Left cardiac atrium (tissue), 4 donors: ENCODE data around the gene ARID1B. TPM values are rescaled to one million over a fixed set of nuclear protein-coding genes. Genes with fewer than 3 reads are reported as not detected.

ENCODE experiments used
- ATAC-seq, 2 donors: fragments of 200-7000 bp; cut with Tn5 transposase; one replicate each; pipeline ENCODE4 v1.9.1; 2020; ENCODE audit warnings: mild to moderate bottlenecking in 2 of 2, moderate library complexity in 2 of 2
- DNase-seq: peaks from one replicate; pipeline ENCODE4 v3.0.0-alpha.2; 2020
- intact Hi-C, 2 donors: fragments of 100-400 bp; cut with DNase I; formaldehyde crosslinking; loops; one replicate each; pipeline versions ENCODE4 v1.14.1 to v1.15.1; 2022 to 2023
- total RNA-seq, 2 donors: library from RNA; stranded (reverse); fragmentation: NEBNext Ultra II Directional; extraction: Animal tissue kit (Norgen Biotek cat#: 25700); gene quantifications; one replicate each; pipeline ENCODE4 v1.2.1, GENCODE V29; 2021
- donor health status: DM: no; HTN: yes; CAD: no.
- donor health status: DM: no; HTN: yes; CAD: no; lungs with severe emphysema.
- donor health status: DM: yes; HTN: yes; CAD: no.
- donor health status: Dilated cardiomyopathy.

ARID1B gene
- total RNA-seq, 2 donors from 2014 or later = 45.4 to 48.0 TPM

- DNase-seq = no peak
- intact Hi-C loops = loop anchor here in 1 of 2 donors (10.0 kb wide), 1 partner anchor 454 kb away; no protein-coding TSS in a partner anchor
- no peak for ATAC-seq
Observed at GRCh38 chr6:157019115-157019641, 242.0 kb downstream of the ARID1B start.

- intact Hi-C loops = loop anchor here (5.0 to 10.0 kb wide), 3 partner anchors 242 to 455 kb away; partner anchors contain the start of gene ARID1B (in 2 of the 2)
- DNase-seq = no peak
Observed at GRCh38 chr6:157019733-157020132, 242.6 kb downstream of the ARID1B start.

GRCh38 chr6:157020398-157020797, 243.2 kb downstream of the ARID1B start:
- intact Hi-C loops = loop anchor here (5.0 to 10.0 kb wide), 2 partner anchors 243 to 246 kb away; partner anchors contain the start of gene ARID1B (in 2 of the 2)

More at GRCh38 chr6:157019733-157020132, 242.6 kb downstream of the ARID1B start:
- ATAC-seq = no peak

GRCh38 chr6:157020881-157021343, 243.7 kb downstream of the ARID1B start:
- ATAC-seq = peak; percentile 28 to 55
- peak; percentile 66 for DNase-seq
- intact Hi-C loops = loop anchor here (5.0 to 10.0 kb wide), 2 partner anchors 244 to 246 kb away; partner anchors contain the start of gene ARID1B (in 2 of the 2)

More at GRCh38 chr6:157020398-157020797, 243.2 kb downstream of the ARID1B start:
- DNase-seq = no peak
- ATAC-seq = no peak

- peak; percentile 91 for DNase-seq
- peak; percentile 93 to 95 for ATAC-seq
- intact Hi-C loops = loop anchor here (5.0 to 10.0 kb wide), 2 partner anchors 244 to 247 kb away; partner anchors contain the start of gene ARID1B (in 2 of the 2)
Observed at GRCh38 chr6:157021344-157021992, 244.3 kb downstream of the ARID1B start.

- ATAC-seq = peak; percentile 93 to 95
- intact Hi-C loops = loop anchor here (5.0 to 10.0 kb wide), 2 partner anchors 245 to 247 kb away; partner anchors contain the start of gene ARID1B (in 2 of the 2)
- DNase-seq = peak; percentile 91
Observed at GRCh38 chr6:157021993-157022740, 245.0 kb downstream of the ARID1B start.

- intact Hi-C loops = loop anchor here (5.0 to 10.0 kb wide), 2 partner anchors 247 to 249 kb away; partner anchors contain the start of gene ARID1B (in 2 of the 2)
- ATAC-seq = no peak
- DNase-seq = no peak
Observed at GRCh38 chr6:157023958-157024357, 246.8 kb downstream of the ARID1B start.

GRCh38 chr6:157024745-157025144, 247.6 kb downstream of the ARID1B start:
- intact Hi-C loops = loop anchor here (5.0 to 10.0 kb wide), 2 partner anchors 247 to 250 kb away; partner anchors contain the start of gene ARID1B (in 2 of the 2)
- ATAC-seq (no peak), DNase-seq (no peak)

GRCh38 chr6:157025437-157025836, 248.3 kb downstream of the ARID1B start:
- ATAC-seq (no peak), DNase-seq (no peak)
- intact Hi-C loops = loop anchor here in 1 of 2 donors (10.0 kb wide), 1 partner anchor 251 kb away; the partner anchor contains the start of gene ARID1B

GRCh38 chr6:157029980-157030690, 253.0 kb downstream of the ARID1B start:
- ATAC-seq (no peak), DNase-seq (no peak)
- intact Hi-C loops = loop anchor here (10.0 kb wide), 3 partner anchors 155 to 255 kb away; partner anchors contain the start of gene ARID1B (in 1 of the 2)

GRCh38 chr6:157030755-157031154, 253.6 kb downstream of the ARID1B start:
- intact Hi-C loops = loop anchor here (10.0 kb wide), 2 partner anchors 154 to 244 kb away; no protein-coding TSS in a partner anchor
- ATAC-seq = no peak
- no peak for DNase-seq

- ATAC-seq = no peak
- intact Hi-C loops = loop anchor here (10.0 kb wide), 2 partner anchors 152 to 242 kb away; no protein-coding TSS in a partner anchor
- no peak for DNase-seq
Observed at GRCh38 chr6:157032923-157033322, 255.7 kb downstream of the ARID1B start.

- ATAC-seq = no peak
- no peak for DNase-seq
- intact Hi-C loops = loop anchor here (10.0 kb wide), 2 partner anchors 151 to 241 kb away; no protein-coding TSS in a partner anchor
Observed at GRCh38 chr6:157033428-157034140, 256.4 kb downstream of the ARID1B start.

- intact Hi-C loops = loop anchor here (1.0 to 10.0 kb wide), 3 partner anchors 150 to 240 kb away; no protein-coding TSS in a partner anchor
- ATAC-seq = peak; percentile 45 to 46
- no peak for DNase-seq
Observed at GRCh38 chr6:157034436-157035230, 257.5 kb downstream of the ARID1B start.

GRCh38 chr6:157035546-157035945, 258.4 kb downstream of the ARID1B start:
- intact Hi-C loops = loop anchor here (1.0 to 10.0 kb wide), 3 partner anchors 149 to 239 kb away; no protein-coding TSS in a partner anchor
- DNase-seq (no peak), ATAC-seq (no peak)

- intact Hi-C loops = loop anchor here (10.0 kb wide), 2 partner anchors 149 to 239 kb away; no protein-coding TSS in a partner anchor
- DNase-seq = peak; percentile 34
- peak; percentile 67 to 77 for ATAC-seq
Observed at GRCh38 chr6:157036245-157036711, 259.1 kb downstream of the ARID1B start.
